Measurements from ENCODE around the gene OXGR1.

- TF ChIP-seq CTCF (IDR thresholded peaks at IDR 0.05) (no peak), POLR2A (IDR thresholded peaks at IDR 0.05) (no peak)
Observed at GRCh38 chr13:97011446-97012131, 17.3 kb upstream of the OXGR1 start.

All from right lobe of liver (tissue), 4 donors.